Neural crest cell (in vitro differentiated cells): ENCODE measurements around the gene ANKRD9. TPM values are rescaled to one million over a fixed set of nuclear protein-coding genes. Genes with fewer than 3 reads are reported as not detected.

Experiments
- DNase-seq: peaks from one replicate; pipeline ENCODE4 v3.0.0; 2021; ENCODE audit warnings: low read depth, mixed read lengths, low spot score
- H3K27ac Mint-ChIP-seq: one replicate; pipeline ENCODE4 v1.8.0; 2021; ENCODE audit warnings: mild to moderate bottlenecking, mixed read lengths; ENCODE audit not compliant: unreplicated experiment
- H3K27me3 Mint-ChIP-seq: 2 replicates; pipeline ENCODE4 v1.8.0; 2021; ENCODE audit warnings: low read depth, mild to moderate bottlenecking, mixed read lengths
- H3K36me3 Mint-ChIP-seq: 2 replicates; pipeline ENCODE4 v1.8.0; 2021; ENCODE audit warnings: low read depth, mild to moderate bottlenecking, mixed read lengths
- H3K4me1 Mint-ChIP-seq: 2 replicates; pipeline ENCODE4 v1.8.0; 2021; ENCODE audit warnings: mixed read lengths
- H3K4me3 Mint-ChIP-seq: one replicate; pipeline ENCODE4 v1.8.0; 2021; ENCODE audit warnings: mild to moderate bottlenecking, mixed read lengths
- H3K9me3 Mint-ChIP-seq: 2 replicates; pipeline ENCODE4 v1.8.0; 2021; ENCODE audit warnings: mixed read lengths
- total RNA-seq: library from RNA; stranded (reverse); gene quantifications from 2 replicates; pipeline ENCODE4 v1.2.1, GENCODE V29; 2021
- TF ChIP-seq, protein P1 (sequence below): fragments of 200-600 bp; sonication (generic); conservative IDR thresholded peaks from 2 replicates; pipeline ENCODE4 v1.5.0; 2021; ENCODE audit warnings: antibody characterized with exemption, mild to moderate bottlenecking

The ANKRD9 gene
- total RNA-seq, 1 donor from 2014 or later, result 40.0 TPM

DNA sequence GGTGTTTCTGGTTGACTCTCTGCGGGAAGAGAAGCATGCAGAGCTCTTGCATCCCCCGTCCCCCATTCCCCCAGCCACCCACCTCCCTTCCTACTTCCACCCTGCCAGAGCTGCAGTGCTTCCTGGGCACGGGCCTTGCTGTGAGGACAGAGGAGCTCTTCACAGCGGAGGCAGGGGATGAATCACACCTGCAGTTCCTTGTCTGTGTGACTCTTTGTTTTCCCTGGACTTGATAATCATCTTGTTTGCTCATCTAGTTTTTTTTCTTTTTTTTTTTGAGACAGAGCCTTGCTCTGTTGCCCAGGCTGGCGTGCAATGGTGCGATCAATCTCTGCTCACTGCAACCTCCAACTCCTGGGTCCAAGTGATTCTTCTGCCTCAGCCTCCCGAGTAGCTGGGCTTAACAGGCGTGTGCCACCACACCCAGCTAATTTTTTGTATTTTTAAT lies 27.8 kb downstream of the ANKRD9 start:
- Mint-ChIP-seq H3K36me3 (peaks cover 19% of the 10 kb centered on the region), H3K27me3 (no peaks in the 10 kb centered on the region), H3K4me3 (no peak overlapping the region), H3K4me1 (peaks cover 9% of the 10 kb centered on the region), H3K27ac (no peak overlapping the region), H3K9me3 (peaks cover 4% of the 10 kb centered on the region)
- DNase-seq, result no peak
- TF ChIP-seq, protein P1, sequence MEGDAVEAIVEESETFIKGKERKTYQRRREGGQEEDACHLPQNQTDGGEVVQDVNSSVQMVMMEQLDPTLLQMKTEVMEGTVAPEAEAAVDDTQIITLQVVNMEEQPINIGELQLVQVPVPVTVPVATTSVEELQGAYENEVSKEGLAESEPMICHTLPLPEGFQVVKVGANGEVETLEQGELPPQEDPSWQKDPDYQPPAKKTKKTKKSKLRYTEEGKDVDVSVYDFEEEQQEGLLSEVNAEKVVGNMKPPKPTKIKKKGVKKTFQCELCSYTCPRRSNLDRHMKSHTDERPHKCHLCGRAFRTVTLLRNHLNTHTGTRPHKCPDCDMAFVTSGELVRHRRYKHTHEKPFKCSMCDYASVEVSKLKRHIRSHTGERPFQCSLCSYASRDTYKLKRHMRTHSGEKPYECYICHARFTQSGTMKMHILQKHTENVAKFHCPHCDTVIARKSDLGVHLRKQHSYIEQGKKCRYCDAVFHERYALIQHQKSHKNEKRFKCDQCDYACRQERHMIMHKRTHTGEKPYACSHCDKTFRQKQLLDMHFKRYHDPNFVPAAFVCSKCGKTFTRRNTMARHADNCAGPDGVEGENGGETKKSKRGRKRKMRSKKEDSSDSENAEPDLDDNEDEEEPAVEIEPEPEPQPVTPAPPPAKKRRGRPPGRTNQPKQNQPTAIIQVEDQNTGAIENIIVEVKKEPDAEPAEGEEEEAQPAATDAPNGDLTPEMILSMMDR, result no peak

DNA sequence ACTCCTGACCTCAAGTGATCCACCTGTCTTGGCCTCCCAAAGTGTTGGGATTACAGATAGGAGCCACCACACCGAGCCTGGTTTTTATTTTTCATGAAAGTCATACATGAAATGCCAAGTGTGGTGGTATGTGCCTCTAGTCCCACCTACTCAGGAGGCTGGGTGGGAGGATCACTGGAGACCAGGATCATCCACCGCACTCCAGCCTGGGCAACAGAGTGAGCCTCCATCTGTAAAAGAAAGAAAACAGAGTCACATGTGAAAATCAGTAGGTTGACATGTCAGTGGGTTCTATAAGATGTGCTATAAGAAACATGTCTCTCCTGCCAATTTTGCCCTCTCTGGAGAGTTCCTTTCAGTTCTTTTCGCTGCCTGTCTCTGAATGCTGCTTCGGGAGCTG lies 28.2 kb downstream of the ANKRD9 start:
- Mint-ChIP-seq H3K9me3 (peaks cover 4% of the 10 kb centered on the region), H3K27ac (no peak overlapping the region), H3K4me3 (no peak overlapping the region), H3K4me1 (peaks cover 9% of the 10 kb centered on the region), H3K27me3 (no peaks in the 10 kb centered on the region), H3K36me3 (peaks cover 19% of the 10 kb centered on the region)
- DNase-seq, result no peak
- TF ChIP-seq, protein P1, result no peak

DNA sequence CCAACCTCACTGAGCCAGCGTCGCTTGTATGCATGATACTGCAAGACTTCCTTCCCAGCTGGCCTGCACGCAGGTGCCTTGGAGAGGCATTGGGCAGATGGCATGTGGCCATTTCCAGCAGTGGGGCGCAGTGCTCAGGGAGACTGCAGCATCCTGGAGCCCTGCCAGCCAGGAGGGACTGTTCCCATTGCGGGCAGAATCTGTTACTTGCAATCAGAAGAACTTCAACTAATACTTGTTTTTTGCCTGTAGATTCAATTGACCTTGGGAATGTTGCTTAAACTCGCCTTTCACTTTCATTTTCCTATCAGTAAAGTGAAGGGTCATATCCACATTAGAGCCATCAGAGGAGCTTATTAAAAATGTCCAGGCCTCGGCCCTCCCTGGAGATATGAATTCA lies 29.8 kb downstream of the ANKRD9 start:
- Mint-ChIP-seq H3K36me3 (peaks cover 25% of the 10 kb centered on the region), H3K4me1 (peaks cover 9% of the 10 kb centered on the region), H3K4me3 (no peak overlapping the region), H3K27ac (no peak overlapping the region), H3K27me3 (no peaks in the 10 kb centered on the region), H3K9me3 (peaks cover 4% of the 10 kb centered on the region)
- no peak for DNase-seq
- TF ChIP-seq, protein P1, result no peak

DNA sequence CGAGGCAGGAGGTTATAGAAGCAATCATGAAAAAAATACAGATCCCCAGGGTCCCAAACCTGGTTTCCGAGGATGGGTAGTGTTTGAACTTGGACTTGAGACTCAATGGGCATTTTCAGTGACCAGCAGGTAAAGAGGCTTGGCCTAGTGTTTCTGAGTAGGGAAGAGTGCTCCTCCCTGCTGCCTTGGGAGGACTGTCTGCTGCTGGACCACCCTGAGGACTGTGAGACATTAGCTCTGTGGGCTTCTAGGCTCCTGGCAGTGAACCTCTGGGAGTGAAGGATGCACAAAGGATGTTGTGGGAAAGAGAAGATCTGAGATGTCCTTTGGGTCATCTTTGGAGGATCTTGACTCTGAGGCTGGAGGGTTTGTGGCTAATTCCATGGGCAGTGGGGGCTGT lies 30.5 kb downstream of the ANKRD9 start:
- TF ChIP-seq, protein P1, result no peak
- H3K27me3 Mint-ChIP-seq, result no peaks in the 10 kb centered on the region
- no peak overlapping the region for H3K27ac Mint-ChIP-seq
- DNase-seq, result no peak
- peaks cover 9% of the 10 kb centered on the region for H3K4me1 Mint-ChIP-seq
- no peak overlapping the region for H3K4me3 Mint-ChIP-seq
- peaks cover 25% of the 10 kb centered on the region for H3K36me3 Mint-ChIP-seq
- H3K9me3 Mint-ChIP-seq, result peaks cover 4% of the 10 kb centered on the region

DNA sequence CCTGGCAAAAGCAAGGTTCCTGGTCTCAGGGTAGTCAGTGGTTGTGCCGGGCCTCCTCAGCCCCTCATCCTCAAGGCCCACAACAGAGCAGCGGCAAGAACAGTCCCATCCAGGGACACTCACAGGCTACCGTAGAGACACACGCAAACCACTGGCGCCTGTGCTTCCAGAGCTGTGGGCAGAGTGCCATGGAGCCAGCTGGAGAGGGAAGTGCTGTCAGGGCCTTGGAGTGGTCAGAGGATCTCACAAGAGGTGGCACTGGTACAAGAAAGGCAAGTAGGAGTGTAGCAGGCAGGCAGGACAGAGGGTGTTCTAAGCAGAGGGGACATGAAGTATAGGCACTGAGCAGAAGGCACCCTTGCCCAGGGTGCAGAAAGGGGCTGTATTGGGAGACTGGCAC lies 34.6 kb downstream of the ANKRD9 start:
- Mint-ChIP-seq H3K27ac (no peak overlapping the region), H3K4me1 (no peaks in the 10 kb centered on the region), H3K4me3 (no peak overlapping the region), H3K9me3 (no peaks in the 10 kb centered on the region), H3K36me3 (peaks cover 18% of the 10 kb centered on the region), H3K27me3 (no peaks in the 10 kb centered on the region)
- no peak for DNase-seq
- TF ChIP-seq, protein P1, result no peak

DNA sequence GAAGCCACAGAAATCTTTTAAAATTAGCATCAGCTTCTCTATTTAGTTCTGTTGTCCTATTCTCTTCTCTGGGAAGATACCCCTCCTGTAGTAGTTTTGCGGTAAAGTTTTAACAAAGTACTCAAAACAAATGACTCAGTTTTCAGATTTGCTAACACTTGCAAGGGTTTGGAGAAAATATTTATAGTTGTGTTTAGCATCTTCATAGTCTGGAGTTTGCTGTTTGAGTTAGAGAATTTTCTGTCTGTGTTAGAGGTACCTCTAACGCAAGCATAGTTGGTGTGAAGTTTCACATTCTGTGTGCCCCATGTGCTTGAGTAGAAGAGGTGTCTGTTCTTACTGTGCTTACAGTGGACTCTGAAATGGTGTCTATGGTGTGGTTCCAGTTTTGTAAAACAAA lies 36.0 kb downstream of the ANKRD9 start:
- no peaks in the 10 kb centered on the region for H3K9me3 Mint-ChIP-seq
- H3K4me1 Mint-ChIP-seq, result no peaks in the 10 kb centered on the region
- TF ChIP-seq, protein P1, result no peak
- H3K4me3 Mint-ChIP-seq, result no peak overlapping the region
- H3K36me3 Mint-ChIP-seq, result peaks cover 16% of the 10 kb centered on the region
- H3K27me3 Mint-ChIP-seq, result no peaks in the 10 kb centered on the region
- no peak overlapping the region for H3K27ac Mint-ChIP-seq
- DNase-seq, result no peak
